K562 (cell line): ENCODE measurements around the gene KAT14. TPM values are rescaled to one million over a fixed set of nuclear protein-coding genes. Genes with fewer than 3 reads are reported as not detected.
A peak's percentile ranks its signal among the peaks of the same experiment; 100 is the strongest.

Experiments
- ATAC-seq: fragments of 200-7000 bp; cut with Tn5 transposase; 3 replicates; pipeline ENCODE4 v1.9.1; 2020; ENCODE audit warnings: moderate library complexity
- BruUV-seq: library from RNA; stranded (reverse); fragments of 400-500 nt; replicated peaks from 2 replicates; lab custom pipeline; 2021; lab: Mats Ljungman, UMichigan
- CTCF ChIA-PET: fragments of 300-600 bp; formaldehyde crosslinking; extraction: SDS; loops from one replicate; lab custom pipeline; 2021; ENCODE audit warnings: low intra/inter-chr PET ratio; lab: Yijun Ruan, JAX
- POLR2A ChIA-PET: fragments of 300-600, 350-650 bp; sonication (Branson Sonifier 250); formaldehyde crosslinking; extraction: SDS; loops from one replicate; lab custom pipeline; 2021; ENCODE audit warnings: antibody characterized with exemption, inconsistent platforms; lab: Yijun Ruan, JAX
- DNase-seq, 4 experiments: peaks; one replicate each; pipeline versions ENCODE4 v3.0.0 to v3.0.0-alpha.2; 2011 to 2018; ENCODE audit warnings: low spot score in 3 of 4, mixed read lengths in 3 of 4; ENCODE audit errors: extremely low read depth in 1 of 4
- FAIRE-seq: peaks from 2 replicates; lab custom pipeline; 2011; peaks lifted over from hg19 to GRCh38; lab: Jason Lieb, UNC
- H2AFZ ChIP-seq: 2 replicates; pipeline ENCODE4 v1.6.0; 2011; ENCODE audit warnings: low read depth, low read length, control low read depth, inconsistent platforms
- H3K27ac ChIP-seq: fragments of 200-600 bp; 3 replicates; pipeline ENCODE4 v1.8.0; 2011; ENCODE audit warnings: low read depth, mild to moderate bottlenecking, control low read depth, inconsistent platforms, low read length, moderate library complexity, mixed read lengths; ENCODE audit errors: extremely low read depth
- H3K27me3 ChIP-seq, 2 experiments: fragments of 300-600 bp in 1 of 2; 2 replicates in 1 of 2; 3 replicates in 1 of 2; pipeline versions ENCODE4 v1.6.0 to v1.8.0; 2011; ENCODE audit warnings: inconsistent platforms in 2 of 2, low read length in 2 of 2, mild to moderate bottlenecking in 1 of 2, mixed read lengths in 1 of 2, moderate library complexity in 1 of 2; ENCODE audit not compliant: control insufficient read depth in 2 of 2, insufficient read depth in 2 of 2
- H3K36me3 ChIP-seq: fragments of 300-600 bp; 3 replicates; pipeline ENCODE4 v1.8.0; 2011; ENCODE audit warnings: mild to moderate bottlenecking, low read length, inconsistent platforms; ENCODE audit not compliant: control insufficient read depth, insufficient read depth
- H3K4me1 ChIP-seq, 2 experiments: fragments of 200-600 bp in 1 of 2; replicated peaks in 1 of 2; 2 replicates in 1 of 2; 3 replicates in 1 of 2; pipeline versions ENCODE4 v1.5.1 to v1.8.0; 2011; ENCODE audit warnings: inconsistent platforms in 2 of 2, low read length in 2 of 2, mild to moderate bottlenecking in 1 of 2, mixed read lengths in 1 of 2, moderate library complexity in 1 of 2; ENCODE audit not compliant: control insufficient read depth in 2 of 2, insufficient read depth in 2 of 2
- H3K4me2 ChIP-seq: 2 replicates; pipeline ENCODE4 v1.6.1; 2011; ENCODE audit warnings: low read length, control low read depth, inconsistent platforms, mixed read lengths; ENCODE audit not compliant: insufficient read depth
- H3K4me3 ChIP-seq: fragments of 200-600 bp; sonication (generic), shearing (Covaris generic); 2 replicates; pipeline ENCODE4 v1.5.1; 2016; ENCODE audit warnings: control low read depth, inconsistent platforms
- H3K79me2 ChIP-seq: fragments of 200-600 bp; 3 replicates; pipeline ENCODE4 v1.8.0; 2011; ENCODE audit warnings: low read length, inconsistent platforms; ENCODE audit not compliant: control insufficient read depth, insufficient read depth
- H3K9ac ChIP-seq, 2 experiments: 2 replicates each; pipeline versions ENCODE4 v1.6.0 to v1.6.1; 2011; ENCODE audit warnings: low read depth in 2 of 2, low read length in 2 of 2, control low read depth in 1 of 2, inconsistent platforms in 1 of 2, mild to moderate bottlenecking in 1 of 2, mixed read lengths in 1 of 2; ENCODE audit not compliant: insufficient read depth in 1 of 2
- H3K9me1 ChIP-seq: one replicate; pipeline ENCODE4 v1.6.0; 2011; ENCODE audit warnings: inconsistent platforms, mild to moderate bottlenecking, low read length, moderate library complexity; ENCODE audit not compliant: control insufficient read depth, insufficient read depth
- H3K9me3 ChIP-seq: replicated peaks from 2 replicates; pipeline ENCODE4 v1.5.1; 2011; ENCODE audit warnings: low read depth, low read length, inconsistent platforms; ENCODE audit not compliant: control insufficient read depth, insufficient read depth
- H4K20me1 ChIP-seq: replicated peaks from 2 replicates; pipeline ENCODE4 v1.6.1; 2011; ENCODE audit warnings: low read length, inconsistent platforms, mixed read lengths; ENCODE audit not compliant: control insufficient read depth, insufficient read depth
- DMBX1 ChIP-seq: fragments of 250-450 bp; sonication (Bioruptor Pico); IDR thresholded peaks from 2 replicates; pipeline ENCODE4 v1.8.0; 2022; ENCODE audit warnings: inconsistent platforms, mild to moderate bottlenecking, moderate library complexity, borderline replicate concordance
- WGBS: fragments of 100-300 bp; shearing (Covaris generic); methylation state at CpG from one replicate; pipeline ENCODE4 v1.1.6; 2016; ENCODE audit warnings: low coverage, mixed read lengths; ENCODE audit not compliant: insufficient coverage; ENCODE audit errors: missing lambda C conversion rate; 5-methylcytosine and 5-hydroxymethylcytosine counted together
- in situ Hi-C: fragments of 300-500 bp; cut with MboI; formaldehyde crosslinking; loops from 4 replicates; pipeline ENCODE4 v1.15.0; 2018; ENCODE audit warnings: inconsistent platforms, mixed read lengths
- intact Hi-C: fragments of 100-400 bp; cut with micrococcal nuclease; formaldehyde crosslinking; loops from 2 replicates; pipeline ENCODE4 v1.14.2; 2022
- polyA plus RNA-seq, 8 experiments: library from polyadenylated mRNA; depleted of rRNA in 4 of 8; stranded (reverse) in 5 of 8; unstranded in 3 of 8; fragments of >200 nt; fragmentation: Nextera tagmentation in 2 of 8; fragmentation: Illumina TruSeq in 1 of 8; extraction: Ambion mirVana in 2 of 8; extraction: Trizol in 1 of 8; gene quantifications; 2 replicates each; pipeline versions ENCODE4 v1.2.1 to v1.2.3, GENCODE V29; 2011 to 2014; ENCODE audit warnings: inconsistent platforms in 1 of 8, missing spikeins in 1 of 8
- total RNA-seq, 7 experiments: library from RNA; depleted of rRNA in 6 of 7; stranded (reverse); fragments of >200 nt in 6 of 7; fragmentation: Illumina TruSeq in 2 of 7; extraction: Trizol in 2 of 7; gene quantifications; 2 replicates each; pipeline versions ENCODE4 v1.2.1 to v1.2.3, GENCODE V29; 2011 to 2021; ENCODE audit warnings: low replicate concordance in 1 of 7
- TF ChIP-seq, protein P1 (sequence below), 2 experiments: fragments of 450-650 bp in 1 of 2; sonication (generic) in 1 of 2; formaldehyde crosslinking in 1 of 2; IDR thresholded peaks; 2 replicates each; pipeline versions ENCODE4 v1.7.1 to v1.9.0; 2016 to 2022; ENCODE audit warnings: inconsistent platforms in 1 of 2, mild to moderate bottlenecking in 1 of 2, missing genetic modification reagents in 1 of 2

KAT14 gene
- total and polyA plus RNA-seq, 9 of the 15 experiments (the other 6 are each of a cell fraction or from before 2014, with no cell fraction given): 1.7 to 7.2 (median 5.6) TPM

DNA sequence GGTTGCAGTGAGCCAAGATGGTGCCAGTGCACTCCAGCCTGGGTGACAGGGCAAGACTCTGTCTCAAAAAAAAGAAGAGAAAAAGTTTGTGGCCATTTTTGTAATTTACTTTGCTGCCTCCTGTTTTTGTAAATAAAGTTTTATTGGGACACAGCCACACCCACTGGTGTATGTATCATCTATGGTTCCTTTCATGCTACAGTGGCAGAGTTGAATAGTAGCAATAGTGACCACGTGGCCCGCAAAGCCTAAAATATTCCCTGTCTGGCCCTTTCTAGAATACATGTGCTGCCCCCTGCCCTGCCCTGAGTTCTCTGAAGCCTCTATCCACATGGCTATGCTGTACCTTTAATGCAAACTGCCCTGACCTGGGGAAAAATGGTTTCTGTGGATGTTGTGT lies 75.3 kb downstream of the KAT14 start:
- no peak overlapping the region for H3K9ac ChIP-seq
- H3K4me2 ChIP-seq: no peak overlapping the region
- H2AFZ ChIP-seq: no peak overlapping the region
- 22% methylated on average over 2 of the region's 2 CpGs for WGBS
- H3K27me3 ChIP-seq: no peaks in the 10 kb centered on the region
- intact Hi-C loops: no loop called here
- H3K9me1 ChIP-seq: no peaks in the 10 kb centered on the region
- H4K20me1 ChIP-seq: no peaks in the 10 kb centered on the region
- no peaks in the 10 kb centered on the region for H3K36me3 ChIP-seq
- TF ChIP-seq DMBX1 (CRISPR knock-in tag): no peak
- TF ChIP-seq, protein P1, sequence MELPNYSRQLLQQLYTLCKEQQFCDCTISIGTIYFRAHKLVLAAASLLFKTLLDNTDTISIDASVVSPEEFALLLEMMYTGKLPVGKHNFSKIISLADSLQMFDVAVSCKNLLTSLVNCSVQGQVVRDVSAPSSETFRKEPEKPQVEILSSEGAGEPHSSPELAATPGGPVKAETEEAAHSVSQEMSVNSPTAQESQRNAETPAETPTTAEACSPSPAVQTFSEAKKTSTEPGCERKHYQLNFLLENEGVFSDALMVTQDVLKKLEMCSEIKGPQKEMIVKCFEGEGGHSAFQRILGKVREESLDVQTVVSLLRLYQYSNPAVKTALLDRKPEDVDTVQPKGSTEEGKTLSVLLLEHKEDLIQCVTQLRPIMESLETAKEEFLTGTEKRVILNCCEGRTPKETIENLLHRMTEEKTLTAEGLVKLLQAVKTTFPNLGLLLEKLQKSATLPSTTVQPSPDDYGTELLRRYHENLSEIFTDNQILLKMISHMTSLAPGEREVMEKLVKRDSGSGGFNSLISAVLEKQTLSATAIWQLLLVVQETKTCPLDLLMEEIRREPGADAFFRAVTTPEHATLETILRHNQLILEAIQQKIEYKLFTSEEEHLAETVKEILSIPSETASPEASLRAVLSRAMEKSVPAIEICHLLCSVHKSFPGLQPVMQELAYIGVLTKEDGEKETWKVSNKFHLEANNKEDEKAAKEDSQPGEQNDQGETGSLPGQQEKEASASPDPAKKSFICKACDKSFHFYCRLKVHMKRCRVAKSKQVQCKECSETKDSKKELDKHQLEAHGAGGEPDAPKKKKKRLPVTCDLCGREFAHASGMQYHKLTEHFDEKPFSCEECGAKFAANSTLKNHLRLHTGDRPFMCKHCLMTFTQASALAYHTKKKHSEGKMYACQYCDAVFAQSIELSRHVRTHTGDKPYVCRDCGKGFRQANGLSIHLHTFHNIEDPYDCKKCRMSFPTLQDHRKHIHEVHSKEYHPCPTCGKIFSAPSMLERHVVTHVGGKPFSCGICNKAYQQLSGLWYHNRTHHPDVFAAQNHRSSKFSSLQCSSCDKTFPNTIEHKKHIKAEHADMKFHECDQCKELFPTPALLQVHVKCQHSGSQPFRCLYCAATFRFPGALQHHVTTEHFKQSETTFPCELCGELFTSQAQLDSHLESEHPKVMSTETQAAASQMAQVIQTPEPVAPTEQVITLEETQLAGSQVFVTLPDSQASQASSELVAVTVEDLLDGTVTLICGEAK (IDR thresholded peaks at IDR 0.05): peak; percentile 89
- TF ChIP-seq, protein P1 (CRISPR knock-in tag; IDR thresholded peaks at IDR 0.05): peak; percentile 78
- TF ChIP-seq, all 486 proteins: peak for 1
- ChIA-PET CTCF (no interaction called here), POLR2A (no interaction called here)
- Histone ChIP-seq H3K9me3 (no peaks in the 10 kb centered on the region), H3K27ac (no peak overlapping the region), H3K4me3 (no peak overlapping the region), H3K79me2 (no peaks in the 10 kb centered on the region), H3K4me1 (no peaks in the 10 kb centered on the region)
- in situ Hi-C loops: no loop called here
- no TSS peak for BruUV-seq
- no peak for FAIRE-seq
- DNase-seq: no peak
- no peak for ATAC-seq
